ENCODE measurements around the gene LIN7A.

The LIN7A gene

DNA sequence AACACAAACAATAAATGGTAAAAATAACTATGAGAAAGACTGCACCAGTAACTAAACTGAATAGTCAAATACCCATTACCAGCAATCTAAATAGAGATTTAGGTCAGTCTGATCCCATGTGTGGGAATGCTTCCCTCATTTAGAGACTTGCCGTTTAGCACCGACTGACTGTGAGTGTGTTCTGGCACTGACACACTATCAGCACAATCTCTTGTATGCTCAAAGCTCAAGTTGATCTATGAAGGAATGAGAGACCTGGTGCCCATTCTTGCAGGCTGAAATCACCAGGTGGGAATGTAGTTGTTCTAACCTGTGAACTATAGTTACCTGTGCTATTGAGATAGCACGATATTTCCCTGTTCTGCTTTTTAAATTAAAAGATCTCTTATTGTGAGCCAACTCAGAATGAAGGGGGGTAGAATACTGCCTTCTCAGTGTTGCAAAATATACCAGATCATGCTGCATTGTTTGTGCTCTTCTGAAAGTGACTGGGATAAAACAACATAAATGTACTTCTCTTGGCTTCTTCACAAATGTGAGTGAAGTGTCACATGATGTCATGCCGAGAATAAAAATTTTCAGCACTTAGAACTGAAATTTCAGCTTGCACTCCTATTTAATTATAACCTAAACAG lies 99.6 kb downstream of the LIN7A start:
- TF ChIP-seq TEAD4 (IDR thresholded peaks at IDR 0.05) (no peak), CEBPB (IDR thresholded peaks at IDR 0.05) (no peak), NFIC (IDR thresholded peaks at IDR 0.05) (no peak)

DNA sequence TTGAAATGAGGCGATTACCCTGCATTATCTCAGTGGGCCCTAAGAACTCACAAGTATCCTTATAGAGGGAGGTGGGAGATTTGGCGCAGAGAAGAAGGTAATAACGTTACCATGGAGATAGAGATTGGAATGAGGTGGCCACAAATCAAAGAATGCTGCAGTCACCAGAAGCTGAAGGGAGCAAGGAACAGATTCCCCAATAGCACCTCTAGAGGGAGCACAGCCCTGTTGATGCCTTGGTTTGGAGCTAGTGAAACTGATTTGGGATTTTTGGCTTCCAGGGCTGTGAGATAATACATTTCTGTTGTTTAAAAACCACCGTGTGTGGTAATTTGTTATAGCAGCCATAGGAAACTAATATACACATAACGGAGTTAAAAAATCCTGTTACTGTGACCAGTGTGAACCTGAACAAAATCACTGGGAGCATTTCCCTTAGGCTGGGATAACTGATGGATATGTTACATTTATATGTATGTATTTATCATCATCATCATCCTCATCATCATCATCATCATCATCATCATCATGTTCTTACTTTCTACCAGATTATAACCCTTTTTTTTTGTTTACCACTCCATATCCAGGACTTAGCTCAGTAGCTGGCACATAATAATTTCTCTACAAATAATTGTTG lies 100.3 kb downstream of the LIN7A start:
- TF ChIP-seq EP300 (IDR thresholded peaks at IDR 0.05; ENCODE audit: borderline replicate concordance) (no peak), RAD21 (IDR thresholded peaks at IDR 0.05; ENCODE audit: low read depth) (peak; percentile 55)

DNA sequence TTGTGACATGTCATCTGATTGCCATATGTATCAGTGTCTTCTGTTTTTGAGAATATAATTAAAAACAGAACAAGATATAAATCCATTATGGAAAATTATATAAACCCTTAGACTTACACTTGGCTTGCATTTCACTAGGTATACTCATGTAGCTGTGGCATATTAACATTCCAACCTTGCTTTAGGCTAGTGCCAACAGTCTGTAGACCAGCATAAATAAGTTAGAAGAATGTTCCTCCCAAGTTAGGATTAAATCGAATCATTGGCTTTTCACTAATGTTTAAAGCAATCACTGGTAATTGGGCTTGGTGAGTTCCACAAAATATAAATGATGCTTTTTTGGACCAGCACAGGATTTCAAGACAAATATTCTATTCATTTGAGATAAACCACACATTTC lies 103.0 kb downstream of the LIN7A start:
- TF ChIP-seq YY1 (IDR thresholded peaks at IDR 0.05; ENCODE audit: low read depth) (no peak), EP300 (IDR thresholded peaks at IDR 0.05; ENCODE audit: borderline replicate concordance) (no peak), TAF1 (IDR thresholded peaks at IDR 0.05; ENCODE audit: low read depth) (no peak), EGR1 (IDR thresholded peaks at IDR 0.05) (no peak), CEBPB (IDR thresholded peaks at IDR 0.05) (no peak), NFIC (IDR thresholded peaks at IDR 0.05) (no peak), RAD21 (IDR thresholded peaks at IDR 0.05; ENCODE audit: low read depth) (no peak), ZBTB7A (IDR thresholded peaks at IDR 0.05; ENCODE audit: low read depth) (no peak), TCF12 (IDR thresholded peaks at IDR 0.05; ENCODE audit: low read depth) (no peak), CREB1 (IDR thresholded peaks at IDR 0.05; ENCODE audit: low read depth) (no peak), TEAD4 (IDR thresholded peaks at IDR 0.05) (no peak), FOXM1 (IDR thresholded peaks at IDR 0.05; ENCODE audit: borderline replicate concordance, low read depth) (no peak)
- TF ChIP-seq, protein P1, sequence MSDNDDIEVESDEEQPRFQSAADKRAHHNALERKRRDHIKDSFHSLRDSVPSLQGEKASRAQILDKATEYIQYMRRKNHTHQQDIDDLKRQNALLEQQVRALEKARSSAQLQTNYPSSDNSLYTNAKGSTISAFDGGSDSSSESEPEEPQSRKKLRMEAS (IDR thresholded peaks at IDR 0.05): no peak
- TF ChIP-seq, protein P2, sequence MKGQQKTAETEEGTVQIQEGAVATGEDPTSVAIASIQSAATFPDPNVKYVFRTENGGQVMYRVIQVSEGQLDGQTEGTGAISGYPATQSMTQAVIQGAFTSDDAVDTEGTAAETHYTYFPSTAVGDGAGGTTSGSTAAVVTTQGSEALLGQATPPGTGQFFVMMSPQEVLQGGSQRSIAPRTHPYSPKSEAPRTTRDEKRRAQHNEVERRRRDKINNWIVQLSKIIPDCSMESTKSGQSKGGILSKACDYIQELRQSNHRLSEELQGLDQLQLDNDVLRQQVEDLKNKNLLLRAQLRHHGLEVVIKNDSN (IDR thresholded peaks at IDR 0.05): no peak
- TF ChIP-seq, protein P3, sequence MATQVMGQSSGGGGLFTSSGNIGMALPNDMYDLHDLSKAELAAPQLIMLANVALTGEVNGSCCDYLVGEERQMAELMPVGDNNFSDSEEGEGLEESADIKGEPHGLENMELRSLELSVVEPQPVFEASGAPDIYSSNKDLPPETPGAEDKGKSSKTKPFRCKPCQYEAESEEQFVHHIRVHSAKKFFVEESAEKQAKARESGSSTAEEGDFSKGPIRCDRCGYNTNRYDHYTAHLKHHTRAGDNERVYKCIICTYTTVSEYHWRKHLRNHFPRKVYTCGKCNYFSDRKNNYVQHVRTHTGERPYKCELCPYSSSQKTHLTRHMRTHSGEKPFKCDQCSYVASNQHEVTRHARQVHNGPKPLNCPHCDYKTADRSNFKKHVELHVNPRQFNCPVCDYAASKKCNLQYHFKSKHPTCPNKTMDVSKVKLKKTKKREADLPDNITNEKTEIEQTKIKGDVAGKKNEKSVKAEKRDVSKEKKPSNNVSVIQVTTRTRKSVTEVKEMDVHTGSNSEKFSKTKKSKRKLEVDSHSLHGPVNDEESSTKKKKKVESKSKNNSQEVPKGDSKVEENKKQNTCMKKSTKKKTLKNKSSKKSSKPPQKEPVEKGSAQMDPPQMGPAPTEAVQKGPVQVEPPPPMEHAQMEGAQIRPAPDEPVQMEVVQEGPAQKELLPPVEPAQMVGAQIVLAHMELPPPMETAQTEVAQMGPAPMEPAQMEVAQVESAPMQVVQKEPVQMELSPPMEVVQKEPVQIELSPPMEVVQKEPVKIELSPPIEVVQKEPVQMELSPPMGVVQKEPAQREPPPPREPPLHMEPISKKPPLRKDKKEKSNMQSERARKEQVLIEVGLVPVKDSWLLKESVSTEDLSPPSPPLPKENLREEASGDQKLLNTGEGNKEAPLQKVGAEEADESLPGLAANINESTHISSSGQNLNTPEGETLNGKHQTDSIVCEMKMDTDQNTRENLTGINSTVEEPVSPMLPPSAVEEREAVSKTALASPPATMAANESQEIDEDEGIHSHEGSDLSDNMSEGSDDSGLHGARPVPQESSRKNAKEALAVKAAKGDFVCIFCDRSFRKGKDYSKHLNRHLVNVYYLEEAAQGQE (IDR thresholded peaks at IDR 0.05; ENCODE audit: low read depth): no peak

DNA sequence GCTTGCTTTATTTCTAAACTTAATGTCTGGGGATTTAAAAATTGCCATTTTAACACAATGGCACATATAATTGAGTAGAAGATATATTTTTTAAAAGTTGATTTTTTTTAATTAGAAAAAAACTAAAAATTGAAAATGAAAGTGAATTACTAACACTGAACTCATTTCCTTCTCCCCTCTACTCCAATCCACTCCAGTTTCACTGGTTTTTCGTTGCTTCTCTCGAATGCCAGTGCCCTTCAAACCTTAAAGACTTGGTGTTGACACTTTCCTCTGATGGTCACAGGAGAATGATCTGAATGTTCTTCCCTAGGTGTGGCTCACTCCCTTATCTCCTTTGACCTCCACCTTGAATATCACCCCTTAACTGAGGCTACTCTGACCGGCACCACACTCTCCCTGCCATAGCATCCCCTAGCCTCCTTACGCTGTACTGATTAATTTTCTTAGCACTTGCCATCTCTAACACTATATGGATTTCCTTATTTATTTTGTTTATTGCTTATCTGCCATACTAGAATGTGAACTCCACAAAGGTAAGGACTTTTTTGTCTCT lies 107.1 kb downstream of the LIN7A start:
- TF ChIP-seq EP300 (IDR thresholded peaks at IDR 0.05; ENCODE audit: borderline replicate concordance) (no peak), ZBTB7A (IDR thresholded peaks at IDR 0.05; ENCODE audit: low read depth) (no peak), RAD21 (IDR thresholded peaks at IDR 0.05; ENCODE audit: low read depth) (no peak), TCF12 (IDR thresholded peaks at IDR 0.05; ENCODE audit: low read depth) (no peak), TEAD4 (IDR thresholded peaks at IDR 0.05) (no peak), YY1 (IDR thresholded peaks at IDR 0.05; ENCODE audit: low read depth) (no peak), CEBPB (IDR thresholded peaks at IDR 0.05) (no peak), NFIC (IDR thresholded peaks at IDR 0.05) (no peak), FOXM1 (IDR thresholded peaks at IDR 0.05; ENCODE audit: borderline replicate concordance, low read depth) (no peak)
- TF ChIP-seq, protein P2 (IDR thresholded peaks at IDR 0.05): no peak

DNA sequence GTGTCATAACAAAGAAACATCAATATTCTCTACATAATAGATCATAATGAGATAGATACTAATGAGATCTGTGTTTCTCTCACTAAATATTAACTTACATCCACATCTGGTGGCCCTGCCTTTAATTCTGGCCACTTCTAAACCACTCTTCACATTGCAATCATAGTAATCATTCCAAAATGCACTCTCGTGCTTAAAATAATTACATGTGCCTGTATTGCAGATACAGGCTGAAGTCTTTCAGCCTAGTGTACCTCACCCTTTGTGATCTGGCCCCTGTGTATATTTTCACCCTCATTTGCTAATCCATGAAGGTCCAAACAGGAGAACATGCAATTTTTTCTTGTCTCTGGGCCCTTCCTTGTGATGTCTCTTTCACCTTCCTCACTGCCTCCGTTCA lies 108.0 kb downstream of the LIN7A start:
- no peak for TF ChIP-seq NFIC (IDR thresholded peaks at IDR 0.05)
- TF ChIP-seq, protein P1 (IDR thresholded peaks at IDR 0.05): no peak
- TF ChIP-seq, protein P2 (IDR thresholded peaks at IDR 0.05): no peak
- TF ChIP-seq YY1 (IDR thresholded peaks at IDR 0.05; ENCODE audit: low read depth): no peak

DNA sequence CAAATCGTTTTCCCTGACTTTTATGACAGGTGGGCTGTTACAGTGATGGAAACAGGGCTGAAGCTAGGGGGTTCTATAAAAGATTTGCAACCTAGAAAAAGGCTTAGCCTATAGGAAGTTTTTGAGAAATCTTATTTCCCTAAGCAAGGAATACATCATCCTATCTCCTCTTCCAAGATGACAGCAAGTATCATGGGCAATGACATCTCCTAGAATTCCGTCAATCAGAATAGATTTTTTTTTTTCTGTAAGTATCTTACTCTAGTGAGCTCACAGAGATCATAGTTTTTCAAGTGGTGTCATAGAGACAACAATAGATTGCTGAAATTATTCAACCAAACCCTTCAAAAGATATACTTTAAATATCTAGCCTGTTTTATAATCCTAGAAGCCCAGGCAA lies 112.2 kb downstream of the LIN7A start:
- no peak for TF ChIP-seq NFIC (IDR thresholded peaks at IDR 0.05)
- TF ChIP-seq YY1 (IDR thresholded peaks at IDR 0.05; ENCODE audit: low read depth): no peak
- no peak for TF ChIP-seq ZBTB7A (IDR thresholded peaks at IDR 0.05; ENCODE audit: low read depth)
- no peak for TF ChIP-seq TAF1 (IDR thresholded peaks at IDR 0.05; ENCODE audit: low read depth)
- TF ChIP-seq, protein P1 (IDR thresholded peaks at IDR 0.05): no peak

DNA sequence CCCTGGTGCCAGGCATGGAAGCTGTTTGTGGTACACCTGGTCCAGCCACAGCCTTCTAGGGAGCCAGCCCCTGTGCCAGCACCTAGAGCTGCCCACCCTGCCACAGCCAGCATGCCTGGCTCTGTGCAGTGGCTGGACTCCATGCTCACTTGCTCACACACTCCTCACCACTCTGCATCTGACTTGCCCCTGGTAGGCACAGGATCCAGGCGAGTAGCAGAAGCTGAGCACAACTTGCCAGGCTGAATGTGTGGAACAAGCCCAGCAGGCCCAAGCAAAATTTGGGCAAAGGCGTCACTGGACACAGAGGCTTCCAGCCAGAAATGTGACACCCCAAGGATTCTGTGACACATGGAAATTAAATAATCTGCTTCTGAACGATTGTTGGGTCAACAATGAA lies 114.3 kb downstream of the LIN7A start:
- no peak for TF ChIP-seq NFIC (IDR thresholded peaks at IDR 0.05)
- no peak for TF ChIP-seq RAD21 (IDR thresholded peaks at IDR 0.05; ENCODE audit: low read depth)
- no peak for TF ChIP-seq FOXM1 (IDR thresholded peaks at IDR 0.05; ENCODE audit: borderline replicate concordance, low read depth)
- TF ChIP-seq, protein P2 (IDR thresholded peaks at IDR 0.05): no peak
- no peak for TF ChIP-seq TCF12 (IDR thresholded peaks at IDR 0.05; ENCODE audit: low read depth)
- no peak for TF ChIP-seq CEBPB (IDR thresholded peaks at IDR 0.05)
- no peak for TF ChIP-seq EGR1 (IDR thresholded peaks at IDR 0.05)
- TF ChIP-seq CREB1 (IDR thresholded peaks at IDR 0.05; ENCODE audit: low read depth): no peak
- TF ChIP-seq, protein P1 (IDR thresholded peaks at IDR 0.05): no peak
- TF ChIP-seq ZBTB7A (IDR thresholded peaks at IDR 0.05; ENCODE audit: low read depth): no peak
- TF ChIP-seq YY1 (IDR thresholded peaks at IDR 0.05; ENCODE audit: low read depth): no peak
- no peak for TF ChIP-seq TAF1 (IDR thresholded peaks at IDR 0.05; ENCODE audit: low read depth)
- TF ChIP-seq, protein P3 (IDR thresholded peaks at IDR 0.05; ENCODE audit: low read depth): no peak
- no peak for TF ChIP-seq TEAD4 (IDR thresholded peaks at IDR 0.05)
- TF ChIP-seq EP300 (IDR thresholded peaks at IDR 0.05; ENCODE audit: borderline replicate concordance): no peak
